K562 (cell line): Measurements from ENCODE around the gene TSR3. TPM values are rescaled to one million over a fixed set of nuclear protein-coding genes. Genes with fewer than 3 reads are reported as not detected.

Experiments used
- ETV6 ChIP-seq, 3 experiments: fragments of 150-350 bp in 1 of 3; sonication (generic) in 1 of 3; formaldehyde crosslinking in 1 of 3; IDR thresholded peaks; 2 replicates each; pipeline versions ENCODE4 v1.6.1 to v1.8.0; 2014 to 2022; ENCODE audit warnings: borderline replicate concordance in 2 of 3, low read depth in 2 of 3, antibody characterized with exemption in 1 of 3, low read length in 1 of 3, mild to moderate bottlenecking in 1 of 3, missing genetic modification reagents in 1 of 3
- ILF3 ChIP-seq: fragments of 450-650 bp; IDR thresholded peaks from 2 replicates; pipeline ENCODE4 v1.6.1; 2018; ENCODE audit warnings: antibody characterized with exemption, mild to moderate bottlenecking, moderate library complexity, borderline replicate concordance
- TAF15 ChIP-seq: fragments of 200-400 bp; formaldehyde crosslinking; IDR thresholded peaks from 2 replicates; pipeline ENCODE4 v1.6.1; 2017; ENCODE audit warnings: mild to moderate bottlenecking, low read depth, low read length, moderate library complexity
- ZNF444 ChIP-seq: fragments of 250-450 bp; sonication (Bioruptor Pico); IDR thresholded peaks from 2 replicates; pipeline ENCODE4 v1.4.0; 2020; ENCODE audit warnings: mild to moderate bottlenecking, moderate library complexity
- ZNF75A ChIP-seq: fragments of 450-650 bp; formaldehyde crosslinking; IDR thresholded peaks from 2 replicates; pipeline ENCODE4 v1.4.0; 2020; ENCODE audit warnings: mild to moderate bottlenecking
- polyA plus RNA-seq, 8 experiments: library from polyadenylated mRNA; depleted of rRNA in 4 of 8; stranded (reverse) in 5 of 8; unstranded in 3 of 8; fragments of >200 nt; fragmentation: Nextera tagmentation in 2 of 8; fragmentation: Illumina TruSeq in 1 of 8; extraction: Ambion mirVana in 2 of 8; extraction: Trizol in 1 of 8; gene quantifications; 2 replicates each; pipeline versions ENCODE4 v1.2.1 to v1.2.3, GENCODE V29; 2011 to 2014; ENCODE audit warnings: inconsistent platforms in 1 of 8, missing spikeins in 1 of 8
- total RNA-seq, 7 experiments: library from RNA; depleted of rRNA in 6 of 7; stranded (reverse); fragments of >200 nt in 6 of 7; fragmentation: Illumina TruSeq in 2 of 7; extraction: Trizol in 2 of 7; gene quantifications; 2 replicates each; pipeline versions ENCODE4 v1.2.1 to v1.2.3, GENCODE V29; 2011 to 2021; ENCODE audit warnings: low replicate concordance in 1 of 7
- TF ChIP-seq, protein P1 (sequence below), 2 experiments: fragments of 450-650 bp in 1 of 2; sonication (generic) in 1 of 2; formaldehyde crosslinking in 1 of 2; IDR thresholded peaks; 2 replicates each; pipeline versions ENCODE4 v1.7.1 to v1.9.0; 2016 to 2022; ENCODE audit warnings: inconsistent platforms in 1 of 2, mild to moderate bottlenecking in 1 of 2, missing genetic modification reagents in 1 of 2
- TF ChIP-seq, protein P2 (sequence below): IDR thresholded peaks from 2 replicates; pipeline ENCODE4 v1.6.1; 2011; ENCODE audit warnings: borderline replicate concordance, low read depth, mild to moderate bottlenecking, moderate library complexity, low read length; ENCODE audit not compliant: insufficient read depth, poor library complexity, severe bottlenecking
- TF ChIP-seq, protein P3 (sequence below), 2 experiments: fragments of 450-650 bp; conservative IDR thresholded peaks; 2 replicates each; pipeline ENCODE4 v1.6.1; 2017; ENCODE audit warnings: mild to moderate bottlenecking in 2 of 2, moderate library complexity in 2 of 2

TSR3 gene
- total and polyA plus RNA-seq, 9 of the 15 experiments (the other 6 are each of a cell fraction or from before 2014, with no cell fraction given): 1.5 to 74.8 (median 16.5) TPM

DNA sequence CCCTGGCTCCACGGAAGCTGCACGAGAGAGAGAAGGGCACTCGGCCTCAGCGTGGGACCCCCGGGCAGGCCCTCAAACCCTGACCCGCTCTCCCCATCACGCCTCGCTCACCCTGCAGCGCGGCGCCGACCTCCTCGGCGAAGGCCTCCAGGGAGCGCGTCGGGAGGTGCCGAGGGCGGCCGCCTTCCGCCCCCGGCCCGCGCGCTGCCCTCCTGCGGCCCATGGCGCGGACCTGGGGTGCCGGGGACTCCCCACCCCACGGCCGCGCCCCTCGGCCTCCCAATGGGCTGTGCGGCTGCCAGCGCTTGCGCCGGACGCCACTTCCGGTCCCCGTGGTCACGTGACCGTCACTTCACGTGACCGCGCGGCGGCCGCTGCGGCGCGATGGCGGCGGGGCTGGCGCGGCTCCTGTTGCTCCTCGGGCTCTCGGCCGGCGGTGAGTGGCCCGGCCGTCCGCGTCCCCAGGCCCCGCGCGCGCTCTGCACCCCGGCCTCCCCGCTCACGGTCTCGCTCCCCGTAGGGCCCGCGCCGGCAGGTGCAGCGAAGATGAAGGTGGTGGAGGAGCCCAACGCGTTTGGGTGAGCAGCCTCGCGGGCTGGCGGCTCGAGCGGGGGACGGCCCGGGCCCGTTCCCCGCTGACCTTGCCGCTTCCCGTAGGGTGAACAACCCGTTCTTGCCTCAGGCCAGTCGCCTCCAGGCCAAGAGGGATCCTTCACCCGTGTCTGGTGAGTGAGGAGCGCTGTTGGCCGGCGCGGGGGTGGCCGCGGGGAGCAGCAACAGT, at the start of gene TSR3, which contains the start of gene GNPTG (continued):
- TF ChIP-seq, protein P1, sequence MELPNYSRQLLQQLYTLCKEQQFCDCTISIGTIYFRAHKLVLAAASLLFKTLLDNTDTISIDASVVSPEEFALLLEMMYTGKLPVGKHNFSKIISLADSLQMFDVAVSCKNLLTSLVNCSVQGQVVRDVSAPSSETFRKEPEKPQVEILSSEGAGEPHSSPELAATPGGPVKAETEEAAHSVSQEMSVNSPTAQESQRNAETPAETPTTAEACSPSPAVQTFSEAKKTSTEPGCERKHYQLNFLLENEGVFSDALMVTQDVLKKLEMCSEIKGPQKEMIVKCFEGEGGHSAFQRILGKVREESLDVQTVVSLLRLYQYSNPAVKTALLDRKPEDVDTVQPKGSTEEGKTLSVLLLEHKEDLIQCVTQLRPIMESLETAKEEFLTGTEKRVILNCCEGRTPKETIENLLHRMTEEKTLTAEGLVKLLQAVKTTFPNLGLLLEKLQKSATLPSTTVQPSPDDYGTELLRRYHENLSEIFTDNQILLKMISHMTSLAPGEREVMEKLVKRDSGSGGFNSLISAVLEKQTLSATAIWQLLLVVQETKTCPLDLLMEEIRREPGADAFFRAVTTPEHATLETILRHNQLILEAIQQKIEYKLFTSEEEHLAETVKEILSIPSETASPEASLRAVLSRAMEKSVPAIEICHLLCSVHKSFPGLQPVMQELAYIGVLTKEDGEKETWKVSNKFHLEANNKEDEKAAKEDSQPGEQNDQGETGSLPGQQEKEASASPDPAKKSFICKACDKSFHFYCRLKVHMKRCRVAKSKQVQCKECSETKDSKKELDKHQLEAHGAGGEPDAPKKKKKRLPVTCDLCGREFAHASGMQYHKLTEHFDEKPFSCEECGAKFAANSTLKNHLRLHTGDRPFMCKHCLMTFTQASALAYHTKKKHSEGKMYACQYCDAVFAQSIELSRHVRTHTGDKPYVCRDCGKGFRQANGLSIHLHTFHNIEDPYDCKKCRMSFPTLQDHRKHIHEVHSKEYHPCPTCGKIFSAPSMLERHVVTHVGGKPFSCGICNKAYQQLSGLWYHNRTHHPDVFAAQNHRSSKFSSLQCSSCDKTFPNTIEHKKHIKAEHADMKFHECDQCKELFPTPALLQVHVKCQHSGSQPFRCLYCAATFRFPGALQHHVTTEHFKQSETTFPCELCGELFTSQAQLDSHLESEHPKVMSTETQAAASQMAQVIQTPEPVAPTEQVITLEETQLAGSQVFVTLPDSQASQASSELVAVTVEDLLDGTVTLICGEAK (IDR thresholded peaks at IDR 0.05): peak; percentile 70
- TF ChIP-seq, protein P1 (CRISPR knock-in tag; IDR thresholded peaks at IDR 0.05): no peak
- TF ChIP-seq ZNF75A: no peak
- peak in 1 of 2 experiments; percentile 46; a peak in 1 of 4 replicates for TF ChIP-seq ETV6 (IDR thresholded peaks at IDR 0.05; ENCODE audit: borderline replicate concordance in 1 of 2, low read depth in 2 of 2, low read length in 1 of 2)
- no peak for TF ChIP-seq ETV6 (CRISPR knock-in tag; IDR thresholded peaks at IDR 0.05; ENCODE audit: borderline replicate concordance)
- TF ChIP-seq ILF3: 0 out of 2 replicates have a peak, but pooled peaks have one; percentile 68
- no peak for TF ChIP-seq TAF15
- TF ChIP-seq, protein P2, sequence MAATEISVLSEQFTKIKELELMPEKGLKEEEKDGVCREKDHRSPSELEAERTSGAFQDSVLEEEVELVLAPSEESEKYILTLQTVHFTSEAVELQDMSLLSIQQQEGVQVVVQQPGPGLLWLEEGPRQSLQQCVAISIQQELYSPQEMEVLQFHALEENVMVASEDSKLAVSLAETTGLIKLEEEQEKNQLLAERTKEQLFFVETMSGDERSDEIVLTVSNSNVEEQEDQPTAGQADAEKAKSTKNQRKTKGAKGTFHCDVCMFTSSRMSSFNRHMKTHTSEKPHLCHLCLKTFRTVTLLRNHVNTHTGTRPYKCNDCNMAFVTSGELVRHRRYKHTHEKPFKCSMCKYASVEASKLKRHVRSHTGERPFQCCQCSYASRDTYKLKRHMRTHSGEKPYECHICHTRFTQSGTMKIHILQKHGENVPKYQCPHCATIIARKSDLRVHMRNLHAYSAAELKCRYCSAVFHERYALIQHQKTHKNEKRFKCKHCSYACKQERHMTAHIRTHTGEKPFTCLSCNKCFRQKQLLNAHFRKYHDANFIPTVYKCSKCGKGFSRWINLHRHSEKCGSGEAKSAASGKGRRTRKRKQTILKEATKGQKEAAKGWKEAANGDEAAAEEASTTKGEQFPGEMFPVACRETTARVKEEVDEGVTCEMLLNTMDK: peak; percentile 85
- TF ChIP-seq, protein P3, sequence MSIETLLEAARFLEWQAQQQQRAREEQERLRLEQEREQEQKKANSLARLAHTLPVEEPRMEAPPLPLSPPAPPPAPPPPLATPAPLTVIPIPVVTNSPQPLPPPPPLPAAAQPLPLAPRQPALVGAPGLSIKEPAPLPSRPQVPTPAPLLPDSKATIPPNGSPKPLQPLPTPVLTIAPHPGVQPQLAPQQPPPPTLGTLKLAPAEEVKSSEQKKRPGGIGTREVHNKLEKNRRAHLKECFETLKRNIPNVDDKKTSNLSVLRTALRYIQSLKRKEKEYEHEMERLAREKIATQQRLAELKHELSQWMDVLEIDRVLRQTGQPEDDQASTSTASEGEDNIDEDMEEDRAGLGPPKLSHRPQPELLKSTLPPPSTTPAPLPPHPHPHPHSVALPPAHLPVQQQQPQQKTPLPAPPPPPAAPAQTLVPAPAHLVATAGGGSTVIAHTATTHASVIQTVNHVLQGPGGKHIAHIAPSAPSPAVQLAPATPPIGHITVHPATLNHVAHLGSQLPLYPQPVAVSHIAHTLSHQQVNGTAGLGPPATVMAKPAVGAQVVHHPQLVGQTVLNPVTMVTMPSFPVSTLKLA (conservative IDR thresholded peaks at IDR 0.05): peak in 1 of 2 experiments; percentile 76; a peak in 3 of 4 replicates
- TF ChIP-seq ZNF444 (CRISPR knock-in tag): no peak
